ENCODE measurements around the gene WHRN.

DNA sequence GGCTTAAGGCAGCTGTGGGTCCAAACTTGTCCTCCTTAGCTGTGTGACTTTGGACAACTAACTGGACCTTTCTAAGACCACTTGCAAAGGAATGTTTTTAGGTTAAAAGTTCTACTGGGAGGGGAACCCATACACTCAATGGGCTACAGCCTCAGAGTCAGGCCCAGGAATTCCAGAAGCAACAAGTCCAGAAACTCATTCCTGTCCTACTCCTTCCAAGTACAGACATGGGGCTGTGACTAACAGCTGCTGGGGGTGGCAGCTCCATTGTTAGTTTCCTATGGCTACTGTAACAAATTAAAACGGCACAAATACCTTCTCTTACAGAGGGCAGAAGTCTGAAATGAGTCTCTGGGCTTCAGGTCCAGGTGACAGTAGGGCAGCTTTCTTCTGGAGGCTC is 105.1 kb downstream of the WHRN start:
- TF ChIP-seq PHF8 (conservative IDR thresholded peaks at IDR 0.05; ENCODE audit: low read depth, low read length) (no peak), SIX5 (IDR thresholded peaks at IDR 0.05; ENCODE audit: low read depth, low read length) (no peak), CTCF (IDR thresholded peaks at IDR 0.05; ENCODE audit: control extremely low read depth in 1 of 3, insufficient read depth in 1 of 3, low read depth in 1 of 3, low read length in 3 of 3) (no peak), MAFK (IDR thresholded peaks at IDR 0.05; ENCODE audit: low read depth, low read length) (no peak), RAD21 (IDR thresholded peaks at IDR 0.05 in 1 of 2, conservative IDR thresholded peaks at IDR 0.05 in 1 of 2; ENCODE audit: low read depth in 2 of 2, low read length in 2 of 2) (no peak), POLR2A (IDR thresholded peaks at IDR 0.05; ENCODE audit: control extremely low read depth in 1 of 2, low read depth in 2 of 2, low read length in 2 of 2) (no peak), POLR2AphosphoS5 (IDR thresholded peaks at IDR 0.05; ENCODE audit: low read depth, low read length) (no peak), EZH2 (IDR thresholded peaks at IDR 0.05; ENCODE audit: low read depth, low read length, severe bottlenecking) (no peak), SP2 (IDR thresholded peaks at IDR 0.05; ENCODE audit: low read length) (no peak), ZNF274 (IDR thresholded peaks at IDR 0.05; ENCODE audit: borderline replicate concordance, extremely low read depth, low read length) (no peak)

Data from H1 (cell line).